SK-N-SH (cell line): ENCODE measurements around the gene PTPRG. TPM values are rescaled to one million over a fixed set of nuclear protein-coding genes. Genes with fewer than 3 reads are reported as not detected.

ENCODE experiments used
- CTCF ChIA-PET: fragments of 300-600, 350-600 bp; formaldehyde crosslinking; extraction: SDS; loops from one replicate; lab custom pipeline; 2021; lab: Yijun Ruan, JAX
- POLR2A ChIA-PET: fragments of 350-600 bp; sonication (Branson Sonifier 250); formaldehyde crosslinking; extraction: SDS; loops from one replicate; lab custom pipeline; 2020; ENCODE audit warnings: antibody characterized with exemption, inconsistent platforms; lab: Yijun Ruan, JAX
- DNase-seq: peaks from one replicate; pipeline ENCODE4 v3.0.0; 2012
- H2AFZ ChIP-seq: fragments of 200-600 bp; sonication (generic); 2 replicates; pipeline ENCODE4 v1.8.1; 2016; ENCODE audit warnings: antibody characterized with exemption, mild to moderate bottlenecking, low read depth
- H3F3A ChIP-seq: fragments of 200-600 bp; sonication (generic); replicated peaks from 2 replicates; pipeline ENCODE3; 2016; ENCODE audit warnings: antibody characterized with exemption, mild to moderate bottlenecking; ENCODE audit not compliant: insufficient read depth
- H3K27ac ChIP-seq, 2 experiments: fragments of 200-500 bp in 1 of 2; fragments of 200-600 bp in 1 of 2; sonication (Bioruptor generic) in 1 of 2; sonication (generic), shearing (Covaris generic) in 1 of 2; 2 replicates each; pipeline versions ENCODE4 v1.5.1 to v1.6.1; 2014 to 2016; ENCODE audit warnings: low read depth in 2 of 2, inconsistent platforms in 1 of 2, low read length in 1 of 2, mild to moderate bottlenecking in 1 of 2, mixed read lengths in 1 of 2
- H3K27me3 ChIP-seq: fragments of 200-600 bp; sonication (generic), shearing (Covaris generic); 2 replicates; pipeline ENCODE4 v1.6.1; 2016; ENCODE audit warnings: mixed run types; ENCODE audit not compliant: insufficient read depth
- H3K36me3 ChIP-seq, 2 experiments: fragments of 200-500 bp in 1 of 2; fragments of 200-600 bp in 1 of 2; sonication (Bioruptor generic) in 1 of 2; sonication (generic) in 1 of 2; replicated peaks in 1 of 2; 2 replicates each; pipeline versions ENCODE3 to v1.5.1; 2014 to 2016; ENCODE audit warnings: low read length in 1 of 2, mild to moderate bottlenecking in 1 of 2; ENCODE audit not compliant: insufficient read depth in 2 of 2, control insufficient read depth in 1 of 2
- H3K4me1 ChIP-seq, 2 experiments: fragments of 200-500 bp in 1 of 2; fragments of 200-600 bp in 1 of 2; sonication (Bioruptor generic) in 1 of 2; sonication (generic), shearing (Covaris generic) in 1 of 2; 2 replicates each; pipeline versions ENCODE4 v1.5.1 to v1.6.1; 2014 to 2016; ENCODE audit warnings: low read depth in 1 of 2, low read length in 1 of 2, mixed run types in 1 of 2; ENCODE audit not compliant: insufficient read depth in 2 of 2, control insufficient read depth in 1 of 2
- H3K4me2 ChIP-seq: fragments of 200-600 bp; sonication (generic), shearing (Covaris generic); 2 replicates; pipeline ENCODE4 v1.6.1; 2017; ENCODE audit warnings: mixed run types
- H3K4me3 ChIP-seq, 2 experiments: fragments of 200-500 bp in 1 of 2; fragments of 200-600 bp in 1 of 2; sonication (Bioruptor generic) in 1 of 2; sonication (generic), shearing (Covaris generic) in 1 of 2; 2 replicates each; pipeline versions ENCODE4 v1.5.1 to v1.8.1; 2014 to 2016; ENCODE audit warnings: low read depth in 2 of 2, inconsistent platforms in 1 of 2, low read length in 1 of 2, mild to moderate bottlenecking in 1 of 2, mixed read lengths in 1 of 2, moderate library complexity in 1 of 2
- H3K79me2 ChIP-seq: fragments of 200-600 bp; sonication (generic); 2 replicates; pipeline ENCODE4 v1.8.1; 2017; ENCODE audit warnings: mild to moderate bottlenecking; ENCODE audit not compliant: insufficient read depth
- H3K9ac ChIP-seq: fragments of 200-600 bp; sonication (generic); 2 replicates; pipeline ENCODE4 v1.6.1; 2017; ENCODE audit warnings: mixed run types
- H3K9me2 ChIP-seq: fragments of 200-600 bp; sonication (generic); 2 replicates; pipeline ENCODE4 v1.6.1; 2017; ENCODE audit warnings: mixed run types
- H3K9me3 ChIP-seq: fragments of 200-600 bp; sonication (generic); 2 replicates; pipeline ENCODE4 v1.6.1; 2017; ENCODE audit warnings: mixed run types, mild to moderate bottlenecking, moderate library complexity
- H4K20me1 ChIP-seq: fragments of 200-600 bp; sonication (generic); 2 replicates; pipeline ENCODE4 v1.6.1; 2017; ENCODE audit warnings: mild to moderate bottlenecking, mixed run types; ENCODE audit not compliant: insufficient read depth
- EP300 ChIP-seq, 2 experiments: IDR thresholded peaks; 2 replicates each; pipeline versions ENCODE4 v1.4.0 to v1.6.1; 2012; ENCODE audit warnings: borderline replicate concordance in 1 of 2, low read depth in 1 of 2, low read length in 1 of 2
- EZH2phosphoT487 ChIP-seq: fragments of 200-600 bp; sonication (generic); IDR thresholded peaks from 2 replicates; pipeline ENCODE4 v1.6.1; 2017; ENCODE audit warnings: low read depth, mixed run types, mild to moderate bottlenecking, antibody characterized with exemption, moderate library complexity, borderline replicate concordance
- FOSL2 ChIP-seq: IDR thresholded peaks from 2 replicates; pipeline ENCODE4 v1.4.0; 2012; ENCODE audit warnings: low read depth, mild to moderate bottlenecking, moderate library complexity, borderline replicate concordance
- GABPA ChIP-seq: IDR thresholded peaks from 2 replicates; pipeline ENCODE4 v1.4.0; 2012; ENCODE audit warnings: low read depth, mild to moderate bottlenecking
- GATA2 ChIP-seq: sonication (generic); formaldehyde crosslinking; IDR thresholded peaks from 2 replicates; pipeline ENCODE4 v1.5.0; 2020; ENCODE audit warnings: mild to moderate bottlenecking, missing genetic modification reagents
- IRF3 ChIP-seq: fragments of 150-350 bp; IDR thresholded peaks from 2 replicates; pipeline ENCODE4 v1.6.1; 2016; ENCODE audit warnings: mild to moderate bottlenecking, low read depth, low read length
- MEF2A ChIP-seq: IDR thresholded peaks from 2 replicates; pipeline ENCODE4 v1.4.0; 2012; ENCODE audit warnings: low read depth, borderline replicate concordance
- NFIC ChIP-seq: IDR thresholded peaks from 2 replicates; pipeline ENCODE4 v1.4.0; 2012; ENCODE audit warnings: borderline replicate concordance
- NRF1 ChIP-seq: IDR thresholded peaks from 2 replicates; pipeline ENCODE4 v1.6.1; 2012; ENCODE audit warnings: low read depth, mild to moderate bottlenecking, low read length
- POLR2AphosphoS5 ChIP-seq: IDR thresholded peaks from 2 replicates; pipeline ENCODE4 v1.6.1; 2012; ENCODE audit warnings: low read depth, low read length
- RXRA ChIP-seq: IDR thresholded peaks from 2 replicates; pipeline ENCODE4 v1.4.0; 2012; ENCODE audit warnings: low read depth, mild to moderate bottlenecking, borderline replicate concordance
- SMC3 ChIP-seq: IDR thresholded peaks from 2 replicates; pipeline ENCODE4 v1.6.1; 2012; ENCODE audit warnings: low read depth, low read length, improper control_type of control experiment
- TAF1 ChIP-seq: IDR thresholded peaks from 2 replicates; pipeline ENCODE4 v1.6.1; 2012; ENCODE audit warnings: low read depth, mild to moderate bottlenecking, low read length, moderate library complexity, borderline replicate concordance
- USF2 ChIP-seq: fragments of 150-350 bp; IDR thresholded peaks from 2 replicates; pipeline ENCODE4 v1.6.1; 2017; ENCODE audit warnings: antibody characterized with exemption, low read length, low read depth, borderline replicate concordance
- YY1 ChIP-seq: IDR thresholded peaks from 2 replicates; pipeline ENCODE4 v1.4.0; 2012; ENCODE audit warnings: low read depth, mild to moderate bottlenecking
- WGBS: methylation state at CpG from one replicate; pipeline ENCODE4 v1.1.6; 2017; ENCODE audit warnings: low lambda C conversion rate; 5-methylcytosine and 5-hydroxymethylcytosine counted together
- polyA plus RNA-seq, 3 experiments: library from polyadenylated mRNA; depleted of rRNA; stranded (reverse); fragments of >200 nt; gene quantifications; 2 replicates each; pipeline ENCODE4 v1.2.3, GENCODE V29; 2012
- TF ChIP-seq, protein P1 (sequence below): IDR thresholded peaks from 2 replicates; pipeline ENCODE4 v1.4.0; 2012; ENCODE audit warnings: low read depth, borderline replicate concordance
- TF ChIP-seq, protein P2 (sequence below): IDR thresholded peaks from 2 replicates; pipeline ENCODE4 v1.6.1; 2012; ENCODE audit warnings: mild to moderate bottlenecking, low read depth, low read length, moderate library complexity

The PTPRG gene
- polyA plus RNA-seq, 1 of the 3 experiments (the other 2 are of a cell fraction), result 14.1 TPM

GRCh38 chr3:61946570-61947324 lies 385.4 kb downstream of the PTPRG start:
- no peaks in the 10 kb centered on the region for H4K20me1 ChIP-seq
- no peak for DNase-seq
- CTCF ChIA-PET, result interaction anchor here (1.1 to 2.9 kb wide), 4 partner anchors 10 to 242 kb away, joined by 3 to 23 read pairs (median 6); no protein-coding TSS in a partner anchor

More at GRCh38 chr3:61946570-61947324, 385.4 kb downstream of the PTPRG start:
- no peak overlapping the region for H3K27ac ChIP-seq
- TF ChIP-seq EP300 (IDR thresholded peaks at IDR 0.05; ENCODE audit: borderline replicate concordance in 1 of 2, low read depth in 1 of 2, low read length in 1 of 2) (no peak), USF2 (no peak), POLR2AphosphoS5 (no peak), TAF1 (no peak), RXRA (no peak), EZH2phosphoT487 (no peak), YY1 (no peak), GABPA (no peak), GATA2 (CRISPR knock-in tag) (no peak), IRF3 (no peak), MEF2A (no peak), NRF1 (no peak), NFIC (no peak), SMC3 (no peak), FOSL2 (no peak)
- TF ChIP-seq, protein P1, sequence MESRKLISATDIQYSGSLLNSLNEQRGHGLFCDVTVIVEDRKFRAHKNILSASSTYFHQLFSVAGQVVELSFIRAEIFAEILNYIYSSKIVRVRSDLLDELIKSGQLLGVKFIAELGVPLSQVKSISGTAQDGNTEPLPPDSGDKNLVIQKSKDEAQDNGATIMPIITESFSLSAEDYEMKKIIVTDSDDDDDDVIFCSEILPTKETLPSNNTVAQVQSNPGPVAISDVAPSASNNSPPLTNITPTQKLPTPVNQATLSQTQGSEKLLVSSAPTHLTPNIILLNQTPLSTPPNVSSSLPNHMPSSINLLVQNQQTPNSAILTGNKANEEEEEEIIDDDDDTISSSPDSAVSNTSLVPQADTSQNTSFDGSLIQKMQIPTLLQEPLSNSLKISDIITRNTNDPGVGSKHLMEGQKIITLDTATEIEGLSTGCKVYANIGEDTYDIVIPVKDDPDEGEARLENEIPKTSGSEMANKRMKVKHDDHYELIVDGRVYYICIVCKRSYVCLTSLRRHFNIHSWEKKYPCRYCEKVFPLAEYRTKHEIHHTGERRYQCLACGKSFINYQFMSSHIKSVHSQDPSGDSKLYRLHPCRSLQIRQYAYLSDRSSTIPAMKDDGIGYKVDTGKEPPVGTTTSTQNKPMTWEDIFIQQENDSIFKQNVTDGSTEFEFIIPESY, result no peak
- TF ChIP-seq, protein P2, sequence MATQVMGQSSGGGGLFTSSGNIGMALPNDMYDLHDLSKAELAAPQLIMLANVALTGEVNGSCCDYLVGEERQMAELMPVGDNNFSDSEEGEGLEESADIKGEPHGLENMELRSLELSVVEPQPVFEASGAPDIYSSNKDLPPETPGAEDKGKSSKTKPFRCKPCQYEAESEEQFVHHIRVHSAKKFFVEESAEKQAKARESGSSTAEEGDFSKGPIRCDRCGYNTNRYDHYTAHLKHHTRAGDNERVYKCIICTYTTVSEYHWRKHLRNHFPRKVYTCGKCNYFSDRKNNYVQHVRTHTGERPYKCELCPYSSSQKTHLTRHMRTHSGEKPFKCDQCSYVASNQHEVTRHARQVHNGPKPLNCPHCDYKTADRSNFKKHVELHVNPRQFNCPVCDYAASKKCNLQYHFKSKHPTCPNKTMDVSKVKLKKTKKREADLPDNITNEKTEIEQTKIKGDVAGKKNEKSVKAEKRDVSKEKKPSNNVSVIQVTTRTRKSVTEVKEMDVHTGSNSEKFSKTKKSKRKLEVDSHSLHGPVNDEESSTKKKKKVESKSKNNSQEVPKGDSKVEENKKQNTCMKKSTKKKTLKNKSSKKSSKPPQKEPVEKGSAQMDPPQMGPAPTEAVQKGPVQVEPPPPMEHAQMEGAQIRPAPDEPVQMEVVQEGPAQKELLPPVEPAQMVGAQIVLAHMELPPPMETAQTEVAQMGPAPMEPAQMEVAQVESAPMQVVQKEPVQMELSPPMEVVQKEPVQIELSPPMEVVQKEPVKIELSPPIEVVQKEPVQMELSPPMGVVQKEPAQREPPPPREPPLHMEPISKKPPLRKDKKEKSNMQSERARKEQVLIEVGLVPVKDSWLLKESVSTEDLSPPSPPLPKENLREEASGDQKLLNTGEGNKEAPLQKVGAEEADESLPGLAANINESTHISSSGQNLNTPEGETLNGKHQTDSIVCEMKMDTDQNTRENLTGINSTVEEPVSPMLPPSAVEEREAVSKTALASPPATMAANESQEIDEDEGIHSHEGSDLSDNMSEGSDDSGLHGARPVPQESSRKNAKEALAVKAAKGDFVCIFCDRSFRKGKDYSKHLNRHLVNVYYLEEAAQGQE, result no peak
- TF ChIP-seq, all 33 proteins: peak for 0
- no peak overlapping the region for H2AFZ ChIP-seq
- no peaks in the 10 kb centered on the region for H3F3A ChIP-seq
- POLR2A ChIA-PET, result no interaction called here
- no peak overlapping the region for H3K4me2 ChIP-seq
- no peaks in the 10 kb centered on the region for H3K9me2 ChIP-seq
- peaks cover 3% of the 10 kb centered on the region; the same call in 1 of the 2 replicates for H3K79me2 ChIP-seq
- 86% methylated on average over 7 of the region's 7 CpGs for WGBS
- H3K36me3 ChIP-seq, result no peaks in the 10 kb centered on the region
- H3K4me3 ChIP-seq, result no peak overlapping the region
- no peaks in the 10 kb centered on the region for H3K27me3 ChIP-seq
- H3K9ac ChIP-seq, result no peak overlapping the region
- H3K9me3 ChIP-seq, result no peaks in the 10 kb centered on the region
- no peaks in the 10 kb centered on the region for H3K4me1 ChIP-seq
